IPS-18a (cell line): ENCODE results near the gene DNAAF5.
"Not testable (repeated sequence)": the region's sequence is repeated elsewhere in the genome, so short reads cannot be mapped to it uniquely, and the experiment has no call there.

Experiments
- H3K27ac ChIP-seq: one replicate; pipeline ENCODE4 v1.5.1; 2013; ENCODE audit warnings: low read length
- H3K27me3 ChIP-seq: one replicate; pipeline ENCODE4 v1.6.1; 2013; ENCODE audit warnings: mild to moderate bottlenecking, low read length; ENCODE audit not compliant: control insufficient read depth, insufficient read depth
- H3K36me3 ChIP-seq: one replicate; pipeline ENCODE4 v1.6.1; 2013; ENCODE audit warnings: low read depth, low read length; ENCODE audit not compliant: control insufficient read depth
- H3K4me1 ChIP-seq: one replicate; pipeline ENCODE4 v1.6.1; 2013; ENCODE audit warnings: low read depth, low read length; ENCODE audit not compliant: control insufficient read depth
- H3K4me3 ChIP-seq: one replicate; pipeline ENCODE4 v1.5.1; 2013; ENCODE audit warnings: low read length
- H3K9ac ChIP-seq: one replicate; pipeline ENCODE4 v1.6.1; 2013; ENCODE audit warnings: mild to moderate bottlenecking, low read length, moderate library complexity
- H3K9me3 ChIP-seq: one replicate; pipeline ENCODE4 v1.6.1; 2013; ENCODE audit warnings: low read depth, low read length; ENCODE audit not compliant: control insufficient read depth

The DNAAF5 gene

GRCh38 chr7:798921-799470, 72.5 kb downstream of the DNAAF5 start:
- Histone ChIP-seq H3K4me3 (no peak overlapping the region), H3K27me3 (no peaks in the 10 kb centered on the region), H3K9me3 (no peaks in the 10 kb centered on the region), H3K36me3 (no peaks in the 10 kb centered on the region), H3K4me1 (no peaks in the 10 kb centered on the region), H3K9ac (no peak overlapping the region), H3K27ac (no peak overlapping the region)

- Histone ChIP-seq H3K4me3 (no peak overlapping the region), H3K27ac (no peak overlapping the region), H3K4me1 (no peaks in the 10 kb centered on the region), H3K9me3 (no peaks in the 10 kb centered on the region), H3K36me3 (no peaks in the 10 kb centered on the region), H3K27me3 (no peaks in the 10 kb centered on the region), H3K9ac (no peak overlapping the region)
Observed at GRCh38 chr7:800692-801091, 74.2 kb downstream of the DNAAF5 start.

GRCh38 chr7:801351-801750, 74.9 kb downstream of the DNAAF5 start:
- H3K36me3 ChIP-seq, H3K4me1 ChIP-seq, H3K27me3 ChIP-seq, H3K27ac ChIP-seq, H3K4me3 ChIP-seq, H3K9ac ChIP-seq, H3K9me3 ChIP-seq: not testable (repeated sequence)

GRCh38 chr7:801940-802381, 75.5 kb downstream of the DNAAF5 start:
- Histone ChIP-seq H3K4me3 (no peak overlapping the region), H3K36me3 (no peaks in the 10 kb centered on the region), H3K9ac (no peak overlapping the region), H3K27me3 (no peaks in the 10 kb centered on the region), H3K27ac (no peak overlapping the region), H3K9me3 (no peaks in the 10 kb centered on the region), H3K4me1 (no peaks in the 10 kb centered on the region)

- H3K27ac ChIP-seq = no peak overlapping the region
- H3K9ac ChIP-seq = no peak overlapping the region
- H3K4me1 ChIP-seq = no peaks in the 10 kb centered on the region
Observed at GRCh38 chr7:802500-803242, 76.2 kb downstream of the DNAAF5 start.

GRCh38 chr7:803243-803635, 76.7 kb downstream of the DNAAF5 start:
- Histone ChIP-seq H3K36me3 (no peaks in the 10 kb centered on the region), H3K9ac (no peak overlapping the region), H3K4me1 (no peaks in the 10 kb centered on the region), H3K27ac (no peak overlapping the region), H3K9me3 (no peaks in the 10 kb centered on the region), H3K27me3 (no peaks in the 10 kb centered on the region), H3K4me3 (no peak overlapping the region)

More at GRCh38 chr7:802500-803242, 76.2 kb downstream of the DNAAF5 start:
- Histone ChIP-seq H3K9me3 (no peaks in the 10 kb centered on the region), H3K4me3 (no peak overlapping the region), H3K36me3 (no peaks in the 10 kb centered on the region), H3K27me3 (no peaks in the 10 kb centered on the region)

GRCh38 chr7:803796-804195, 77.3 kb downstream of the DNAAF5 start:
- H3K4me1 ChIP-seq, H3K4me3 ChIP-seq, H3K9ac ChIP-seq, H3K36me3 ChIP-seq, H3K27me3 ChIP-seq, H3K9me3 ChIP-seq, H3K27ac ChIP-seq: not testable (repeated sequence)

- Histone ChIP-seq H3K36me3 (no peaks in the 10 kb centered on the region), H3K9me3 (no peaks in the 10 kb centered on the region), H3K4me3 (no peak overlapping the region), H3K9ac (no peak overlapping the region), H3K4me1 (no peaks in the 10 kb centered on the region), H3K27ac (no peak overlapping the region), H3K27me3 (no peaks in the 10 kb centered on the region)
Observed at GRCh38 chr7:805261-805660, 78.8 kb downstream of the DNAAF5 start.

GRCh38 chr7:815284-816216, 89.1 kb downstream of the DNAAF5 start:
- Histone ChIP-seq H3K9ac (peak overlapping the region; percentile 31), H3K36me3 (no peaks in the 10 kb centered on the region), H3K4me3 (peak overlapping the region; percentile 71), H3K9me3 (no peaks in the 10 kb centered on the region), H3K4me1 (peaks cover 14% of the 10 kb centered on the region), H3K27me3 (no peaks in the 10 kb centered on the region), H3K27ac (peak overlapping the region; percentile 57)

- peak overlapping the region; percentile 71 for H3K4me3 ChIP-seq
- H3K36me3 ChIP-seq = no peaks in the 10 kb centered on the region
- no peak overlapping the region for H3K9ac ChIP-seq
- H3K9me3 ChIP-seq = no peaks in the 10 kb centered on the region
- H3K4me1 ChIP-seq = peaks cover 14% of the 10 kb centered on the region
- no peaks in the 10 kb centered on the region for H3K27me3 ChIP-seq
- H3K27ac ChIP-seq = no peak overlapping the region
Observed at GRCh38 chr7:816300-816750, 89.8 kb downstream of the DNAAF5 start.

GRCh38 chr7:816751-817671, 90.5 kb downstream of the DNAAF5 start:
- H3K27ac ChIP-seq = no peak overlapping the region
- H3K27me3 ChIP-seq = no peaks in the 10 kb centered on the region
- H3K4me1 ChIP-seq = peaks cover 14% of the 10 kb centered on the region
- peak overlapping the region; percentile 78 for H3K4me3 ChIP-seq
- peak overlapping the region; percentile 82 for H3K9ac ChIP-seq
- H3K9me3 ChIP-seq = no peaks in the 10 kb centered on the region
- H3K36me3 ChIP-seq = no peaks in the 10 kb centered on the region
